ENCODE data around the gene GORAB. TPM values are rescaled to one million over a fixed set of nuclear protein-coding genes. Genes with fewer than 3 reads are reported as not detected.

GORAB gene
- total and polyA plus RNA-seq, 2 of the 13 experiments (the other 11 are each of a cell fraction or from before 2014, with no cell fraction given), result 6.6 to 9.2 TPM

GRCh38 chr1:170518185-170518834, 13.7 kb upstream of the GORAB start:
- intact Hi-C loops (cut with micrococcal nuclease; ENCODE audit: unreplicated experiment), result no loop called here
- no TSS peak for BruUV-seq (replicated peaks)
- 11% methylated on average over 4 of the region's 4 CpGs for WGBS (ENCODE audit: low lambda C conversion rate)

GRCh38 chr1:170518965-170519364, 13.0 kb upstream of the GORAB start:
- CTCF ChIA-PET (ENCODE audit: low intra/inter-chr PET ratio, low total read pairs), result no interaction called here
- no peak for FAIRE-seq
- ATAC-seq, result no peak
- TF ChIP-seq TMF1 (CRISPR knock-in tag; IDR thresholded peaks at IDR 0.05; ENCODE audit: low read depth) (no peak), ZNF101 (CRISPR knock-in tag; IDR thresholded peaks at IDR 0.05; ENCODE audit: borderline replicate concordance, low read depth) (no peak), GATA4 (IDR thresholded peaks at IDR 0.05; ENCODE audit: borderline replicate concordance, low read depth) (no peak), ZSCAN29 (CRISPR knock-in tag; conservative IDR thresholded peaks at IDR 0.05) (no peak), SMAD9 (CRISPR knock-in tag; IDR thresholded peaks at IDR 0.05) (no peak), RNF219 (CRISPR knock-in tag; IDR thresholded peaks at IDR 0.05) (no peak), SIX4 (CRISPR knock-in tag; IDR thresholded peaks at IDR 0.05) (no peak), ZNF562 (CRISPR knock-in tag; IDR thresholded peaks at IDR 0.05; ENCODE audit: borderline replicate concordance) (no peak), NR2F2 (IDR thresholded peaks at IDR 0.05; ENCODE audit: borderline replicate concordance, low read depth) (no peak), HNRNPH1 (optimal IDR thresholded peaks at IDR 0.05; ENCODE audit: low read depth, low read length) (no peak)

More at GRCh38 chr1:170518185-170518834, 13.7 kb upstream of the GORAB start:
- CTCF ChIA-PET (ENCODE audit: low intra/inter-chr PET ratio, low total read pairs), result no interaction called here
- in situ Hi-C loops (cut with HindIII; ENCODE audit: extremely low pct_ligation_motif_present, low pct_unique_long_range_greater_than_20kb), result no loop called here
- H3K27ac ChIP-seq (ENCODE audit: extremely low read length, insufficient read depth, low read length), result no peak overlapping the region
- DNase-seq (ENCODE audit: low spot score), result no peak
- FAIRE-seq, result no peak
- H3K79me2 ChIP-seq (ENCODE audit: insufficient read depth, low read length), result no peaks in the 10 kb centered on the region
- no peaks in the 10 kb centered on the region for H3K9me3 ChIP-seq (ENCODE audit: low read length)
- H3K4me3 ChIP-seq (replicated peaks in 1 of 3; ENCODE audit: insufficient read depth in 1 of 3, low read depth in 2 of 3, low read length in 3 of 3), result no peak overlapping the region
- H3K36me3 ChIP-seq (replicated peaks in 1 of 2; ENCODE audit: control insufficient read depth in 1 of 2, insufficient read depth in 2 of 2, low read length in 2 of 2), result no peaks in the 10 kb centered on the region
- no peaks in the 10 kb centered on the region for H4K20me1 ChIP-seq (ENCODE audit: insufficient read depth, low read length)
- no peaks in the 10 kb centered on the region for H3K27me3 ChIP-seq (ENCODE audit: control insufficient read depth in 1 of 2, insufficient read depth in 2 of 2, low read length in 2 of 2)
- no peak for TF ChIP-seq POLR2AphosphoS5 (IDR thresholded peaks at IDR 0.05; ENCODE audit: low read depth, low read length)
- no peak for TF ChIP-seq ZNF451 (CRISPR knock-in tag; IDR thresholded peaks at IDR 0.05)
- no peak for TF ChIP-seq RXRB (CRISPR knock-in tag; IDR thresholded peaks at IDR 0.05; ENCODE audit: borderline replicate concordance)
- no peak for TF ChIP-seq PLRG1 (conservative IDR thresholded peaks at IDR 0.05)
- no peak for TF ChIP-seq ZNF550 (CRISPR knock-in tag; IDR thresholded peaks at IDR 0.05; ENCODE audit: borderline replicate concordance)
- TF ChIP-seq ZBTB43 (CRISPR knock-in tag; conservative IDR thresholded peaks at IDR 0.05), result no peak
- TF ChIP-seq KDM6A (CRISPR knock-in tag; IDR thresholded peaks at IDR 0.05; ENCODE audit: low read depth), result no peak
- no peak for TF ChIP-seq NFE2L1 (CRISPR knock-in tag; IDR thresholded peaks at IDR 0.05; ENCODE audit: borderline replicate concordance)
- TF ChIP-seq CAMTA2 (CRISPR knock-in tag; IDR thresholded peaks at IDR 0.05; ENCODE audit: borderline replicate concordance), result no peak
- TF ChIP-seq SRSF4 (IDR thresholded peaks at IDR 0.05; ENCODE audit: low read depth, low read length, poor library complexity, severe bottlenecking), result no peak
- no peak for TF ChIP-seq SPEN (CRISPR knock-in tag; IDR thresholded peaks at IDR 0.05; ENCODE audit: low read depth)
- no peak for TF ChIP-seq KAT8 (CRISPR knock-in tag; IDR thresholded peaks at IDR 0.05)
- POLR2A ChIA-PET, result no interaction called here
- no peak overlapping the region for H3K9ac ChIP-seq (ENCODE audit: insufficient read depth, low read depth, low read length)
- H2AFZ ChIP-seq (ENCODE audit: low read length), result no peak overlapping the region
- no peak overlapping the region for H3K4me2 ChIP-seq (ENCODE audit: low read depth, low read length)
- ATAC-seq, result no peak
- H3K4me1 ChIP-seq (ENCODE audit: insufficient read depth, low read length), result no peaks in the 10 kb centered on the region

More at GRCh38 chr1:170518965-170519364, 13.0 kb upstream of the GORAB start:
- no peak overlapping the region for H2AFZ ChIP-seq (ENCODE audit: low read length)
- intact Hi-C loops (cut with micrococcal nuclease; ENCODE audit: unreplicated experiment) (no loop called here), in situ Hi-C loops (cut with HindIII; ENCODE audit: extremely low pct_ligation_motif_present, low pct_unique_long_range_greater_than_20kb) (no loop called here)
- H3K4me3 ChIP-seq (replicated peaks in 1 of 3; ENCODE audit: insufficient read depth in 1 of 3, low read depth in 2 of 3, low read length in 3 of 3), result no peak overlapping the region
- no peaks in the 10 kb centered on the region for H3K9me3 ChIP-seq (ENCODE audit: low read length)
- no peaks in the 10 kb centered on the region for H3K79me2 ChIP-seq (ENCODE audit: insufficient read depth, low read length)
- 3% methylated on average over 3 of the region's 3 CpGs for WGBS (ENCODE audit: low lambda C conversion rate)
- no peaks in the 10 kb centered on the region for H3K27me3 ChIP-seq (ENCODE audit: control insufficient read depth in 1 of 2, insufficient read depth in 2 of 2, low read length in 2 of 2)
- POLR2A ChIA-PET, result no interaction called here
- H3K36me3 ChIP-seq (replicated peaks in 1 of 2; ENCODE audit: control insufficient read depth in 1 of 2, insufficient read depth in 2 of 2, low read length in 2 of 2), result no peaks in the 10 kb centered on the region
- no peaks in the 10 kb centered on the region for H3K4me1 ChIP-seq (ENCODE audit: insufficient read depth, low read length)
- H3K9ac ChIP-seq (ENCODE audit: insufficient read depth, low read depth, low read length), result no peak overlapping the region
- no peak for DNase-seq (ENCODE audit: low spot score)
- no peaks in the 10 kb centered on the region for H4K20me1 ChIP-seq (ENCODE audit: insufficient read depth, low read length)
- BruUV-seq (replicated peaks), result no TSS peak
- H3K4me2 ChIP-seq (ENCODE audit: low read depth, low read length), result no peak overlapping the region
- no peak overlapping the region for H3K27ac ChIP-seq (ENCODE audit: extremely low read length, insufficient read depth, low read length)

Data from HepG2 (cell line).